Sigmoid colon (tissue), 7 donors: ENCODE measurements around the gene NAALADL2. TPM values are rescaled to one million over a fixed set of nuclear protein-coding genes. Genes with fewer than 3 reads are reported as not detected.

Experiments used
- DNase-seq: peaks from one replicate; pipeline ENCODE4 v3.0.0-alpha.2; 2019
- H3K27ac ChIP-seq, 4 donors: fragments of 200-600 bp; sonication (generic); one replicate each; pipeline ENCODE4 v1.5.1; 2016 to 2019; ENCODE audit warnings: mild to moderate bottlenecking in 1 of 4
- H3K27me3 ChIP-seq, 3 donors: fragments of 200-600 bp; sonication (generic); one replicate each; pipeline ENCODE4 v1.5.1; 2019; ENCODE audit warnings: mild to moderate bottlenecking in 1 of 3
- H3K36me3 ChIP-seq, 4 donors: fragments of 200-600 bp; sonication (generic); one replicate each; pipeline ENCODE4 v1.5.1; 2016 to 2019
- H3K4me1 ChIP-seq, 4 donors: fragments of 200-600 bp; sonication (generic); one replicate each; pipeline ENCODE4 v1.5.1; 2017 to 2019
- H3K4me3 ChIP-seq, 4 donors: fragments of 200-600 bp; sonication (generic); one replicate each; pipeline ENCODE4 v1.5.1; 2017 to 2019; ENCODE audit warnings: mild to moderate bottlenecking in 2 of 4, moderate library complexity in 1 of 4
- H3K9me3 ChIP-seq, 4 donors: fragments of 200-600 bp in 3 of 4; sonication (generic) in 3 of 4; one replicate each; pipeline versions ENCODE4 v1.5.1 to v1.6.1; 2013 to 2019
- EP300 ChIP-seq, 4 donors: sonication (generic); formaldehyde crosslinking; IDR thresholded peaks; one replicate each; pipeline ENCODE4 v1.6.1; 2017; ENCODE audit warnings: antibody characterized with exemption in 4 of 4
- POLR2A ChIP-seq, 2 donors: fragments of 450-650 bp; IDR thresholded peaks; one replicate each; pipeline ENCODE4 v1.6.1; 2016; ENCODE audit warnings: antibody characterized with exemption in 2 of 2, mild to moderate bottlenecking in 2 of 2, moderate library complexity in 2 of 2
- POLR2AphosphoS5 ChIP-seq, 4 donors: sonication (generic); formaldehyde crosslinking; IDR thresholded peaks; one replicate each; pipeline ENCODE4 v1.6.1; 2017; ENCODE audit warnings: antibody characterized with exemption in 4 of 4
- WGBS, 2 donors: extraction: QIAGEN DNeasy Blood & Tissue Kit; methylation state at CpG; one replicate each; pipeline ENCODE4 v1.1.7; 2013; 5-methylcytosine and 5-hydroxymethylcytosine counted together
- intact Hi-C: fragments of 100-400 bp; cut with DNase I; formaldehyde crosslinking; loops from one replicate; pipeline ENCODE4 v1.15.1; 2023
- polyA plus RNA-seq, 3 donors: library from polyadenylated mRNA; stranded (reverse); fragments of 200-250 nt; gene quantifications; one replicate each; pipeline ENCODE4 v1.2.3, GENCODE V29; 2013
- total RNA-seq, 4 donors: library from RNA; depleted of rRNA; stranded (reverse); fragments of >200 nt; gene quantifications; one replicate each; pipeline ENCODE4 v1.1.0, GENCODE V29; 2016
- TF ChIP-seq, protein P1 (sequence below), 4 experiments: fragments of 450-650 bp in 3 of 4; fragments of 200-600 bp in 1 of 4; IDR thresholded peaks; one replicate each; pipeline ENCODE4 v1.5.1; 2016 to 2019; ENCODE audit warnings: antibody characterized with exemption in 4 of 4, mild to moderate bottlenecking in 3 of 4, moderate library complexity in 2 of 4
- donor health status: healthy with polysubstance abuse.
- donor health status: Bipolar disorder and iron deficiency.
- donor health status: healthy.

NAALADL2 gene
- total and polyA plus RNA-seq, 7 donors = 0.46 to 18.5 (median 6.0) TPM

DNA sequence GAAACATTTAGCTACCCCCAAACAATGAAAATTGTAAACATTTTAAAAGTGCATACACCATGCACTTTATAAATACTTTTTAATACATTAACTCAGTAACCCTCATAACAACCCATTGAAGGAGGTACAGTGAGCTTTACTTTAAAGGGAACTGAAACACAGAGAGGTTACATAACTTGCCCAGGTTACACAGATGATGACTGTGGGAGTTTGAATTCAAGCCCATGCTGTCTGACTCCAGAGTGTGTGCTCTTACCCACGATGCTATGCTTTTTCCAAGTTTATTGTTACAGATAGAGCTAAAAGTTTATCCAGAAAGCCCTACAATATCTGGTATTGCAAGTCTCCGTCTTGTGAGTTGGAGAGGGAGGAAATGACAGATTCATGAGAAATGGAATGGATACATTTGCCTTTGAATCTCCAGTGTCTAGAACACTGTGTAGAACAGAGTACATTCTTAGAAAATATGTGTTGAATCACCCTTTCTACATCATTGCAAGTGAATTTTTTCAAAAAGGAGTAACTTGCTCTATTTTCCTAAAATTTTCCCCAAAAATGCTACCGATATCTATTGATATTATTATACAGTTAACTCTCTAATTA is 428.3 kb downstream of the NAALADL2 start:
- DNase-seq = no peak
- H3K36me3 ChIP-seq = no peaks in the 10 kb centered on the region
- H3K4me1 ChIP-seq = no peaks in the 10 kb centered on the region
- TF ChIP-seq POLR2A (IDR thresholded peaks at IDR 0.05) (no peak), POLR2AphosphoS5 (IDR thresholded peaks at IDR 0.05) (no peak), EP300 (IDR thresholded peaks at IDR 0.05) (no peak)
- TF ChIP-seq, protein P1, sequence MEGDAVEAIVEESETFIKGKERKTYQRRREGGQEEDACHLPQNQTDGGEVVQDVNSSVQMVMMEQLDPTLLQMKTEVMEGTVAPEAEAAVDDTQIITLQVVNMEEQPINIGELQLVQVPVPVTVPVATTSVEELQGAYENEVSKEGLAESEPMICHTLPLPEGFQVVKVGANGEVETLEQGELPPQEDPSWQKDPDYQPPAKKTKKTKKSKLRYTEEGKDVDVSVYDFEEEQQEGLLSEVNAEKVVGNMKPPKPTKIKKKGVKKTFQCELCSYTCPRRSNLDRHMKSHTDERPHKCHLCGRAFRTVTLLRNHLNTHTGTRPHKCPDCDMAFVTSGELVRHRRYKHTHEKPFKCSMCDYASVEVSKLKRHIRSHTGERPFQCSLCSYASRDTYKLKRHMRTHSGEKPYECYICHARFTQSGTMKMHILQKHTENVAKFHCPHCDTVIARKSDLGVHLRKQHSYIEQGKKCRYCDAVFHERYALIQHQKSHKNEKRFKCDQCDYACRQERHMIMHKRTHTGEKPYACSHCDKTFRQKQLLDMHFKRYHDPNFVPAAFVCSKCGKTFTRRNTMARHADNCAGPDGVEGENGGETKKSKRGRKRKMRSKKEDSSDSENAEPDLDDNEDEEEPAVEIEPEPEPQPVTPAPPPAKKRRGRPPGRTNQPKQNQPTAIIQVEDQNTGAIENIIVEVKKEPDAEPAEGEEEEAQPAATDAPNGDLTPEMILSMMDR (IDR thresholded peaks at IDR 0.05) = no peak
- whole genome bisulfite sequencing, 2 donors = 84 to 89% methylated on average over 3 of the region's 3 CpGs
- no peak overlapping the region for H3K27ac ChIP-seq
- no peak overlapping the region for H3K4me3 ChIP-seq
- no peaks in the 10 kb centered on the region for H3K9me3 ChIP-seq
- intact Hi-C loops = no loop called here
- no peaks in the 10 kb centered on the region for H3K27me3 ChIP-seq

DNA sequence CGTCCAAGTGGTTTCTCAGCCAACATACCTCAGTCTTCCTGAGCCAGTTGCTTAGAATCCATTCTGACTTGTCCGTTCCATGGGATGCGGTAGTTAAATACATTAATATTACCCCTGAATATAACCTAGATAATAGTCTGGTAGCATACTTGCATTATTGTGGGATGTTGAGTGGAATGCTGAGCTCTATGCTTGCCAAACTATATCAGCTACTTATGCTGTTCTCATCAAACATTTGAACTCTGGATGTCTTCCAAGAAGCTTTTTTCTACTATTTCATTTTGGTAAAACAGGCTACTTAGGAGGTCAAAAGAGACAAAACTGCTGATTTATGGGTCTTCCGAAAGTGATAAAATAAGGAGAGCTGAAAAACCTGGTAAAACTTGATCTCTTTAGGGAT is 429.5 kb downstream of the NAALADL2 start:
- H3K36me3 ChIP-seq = no peaks in the 10 kb centered on the region
- 94 to 97% methylated on average over 4 of the region's 4 CpGs for WGBS, 2 donors
- H3K4me1 ChIP-seq = no peaks in the 10 kb centered on the region
- H3K27ac ChIP-seq = no peak overlapping the region
- no peaks in the 10 kb centered on the region for H3K9me3 ChIP-seq
- no peak overlapping the region for H3K4me3 ChIP-seq
- TF ChIP-seq, protein P1 (IDR thresholded peaks at IDR 0.05) = no peak
- TF ChIP-seq POLR2AphosphoS5 (IDR thresholded peaks at IDR 0.05) = no peak
- no peak for TF ChIP-seq EP300 (IDR thresholded peaks at IDR 0.05)
- TF ChIP-seq POLR2A (IDR thresholded peaks at IDR 0.05) = no peak
- H3K27me3 ChIP-seq = no peaks in the 10 kb centered on the region
- intact Hi-C loops = no loop called here
- DNase-seq = no peak

DNA sequence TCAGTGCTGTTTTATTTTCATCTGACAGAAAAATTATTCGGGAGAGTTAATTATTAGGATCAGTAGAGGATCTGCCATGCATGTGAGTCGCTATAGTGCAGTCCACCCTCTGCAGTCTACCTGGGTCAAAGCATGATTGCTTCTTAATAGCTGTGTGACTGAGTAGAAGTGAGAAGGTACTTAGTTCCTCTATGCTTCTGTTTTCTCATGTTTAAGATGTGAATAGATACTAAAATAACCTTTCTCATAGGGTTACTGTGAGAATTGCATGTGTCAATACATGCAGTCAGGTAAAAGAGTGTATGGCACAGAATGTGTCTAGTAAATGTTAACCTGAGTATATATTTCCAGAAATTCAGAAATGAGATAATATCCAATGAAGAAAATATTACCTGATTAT is 435.7 kb downstream of the NAALADL2 start:
- TF ChIP-seq, protein P1 (IDR thresholded peaks at IDR 0.05) = no peak
- no peak for TF ChIP-seq EP300 (IDR thresholded peaks at IDR 0.05)
- TF ChIP-seq POLR2AphosphoS5 (IDR thresholded peaks at IDR 0.05) = no peak
- no peak for TF ChIP-seq POLR2A (IDR thresholded peaks at IDR 0.05)
- Histone ChIP-seq H3K36me3 (no peaks in the 10 kb centered on the region), H3K27me3 (no peaks in the 10 kb centered on the region), H3K4me3 (no peak overlapping the region), H3K27ac (no peak overlapping the region), H3K9me3 (peaks cover 0 to 3% (median 0%) of the 10 kb centered on the region in 4 donors), H3K4me1 (no peaks in the 10 kb centered on the region)
- intact Hi-C loops = no loop called here
- DNase-seq = no peak
- WGBS, 2 donors = 45 to 95% methylated on average over 2 of the region's 2 CpGs

DNA sequence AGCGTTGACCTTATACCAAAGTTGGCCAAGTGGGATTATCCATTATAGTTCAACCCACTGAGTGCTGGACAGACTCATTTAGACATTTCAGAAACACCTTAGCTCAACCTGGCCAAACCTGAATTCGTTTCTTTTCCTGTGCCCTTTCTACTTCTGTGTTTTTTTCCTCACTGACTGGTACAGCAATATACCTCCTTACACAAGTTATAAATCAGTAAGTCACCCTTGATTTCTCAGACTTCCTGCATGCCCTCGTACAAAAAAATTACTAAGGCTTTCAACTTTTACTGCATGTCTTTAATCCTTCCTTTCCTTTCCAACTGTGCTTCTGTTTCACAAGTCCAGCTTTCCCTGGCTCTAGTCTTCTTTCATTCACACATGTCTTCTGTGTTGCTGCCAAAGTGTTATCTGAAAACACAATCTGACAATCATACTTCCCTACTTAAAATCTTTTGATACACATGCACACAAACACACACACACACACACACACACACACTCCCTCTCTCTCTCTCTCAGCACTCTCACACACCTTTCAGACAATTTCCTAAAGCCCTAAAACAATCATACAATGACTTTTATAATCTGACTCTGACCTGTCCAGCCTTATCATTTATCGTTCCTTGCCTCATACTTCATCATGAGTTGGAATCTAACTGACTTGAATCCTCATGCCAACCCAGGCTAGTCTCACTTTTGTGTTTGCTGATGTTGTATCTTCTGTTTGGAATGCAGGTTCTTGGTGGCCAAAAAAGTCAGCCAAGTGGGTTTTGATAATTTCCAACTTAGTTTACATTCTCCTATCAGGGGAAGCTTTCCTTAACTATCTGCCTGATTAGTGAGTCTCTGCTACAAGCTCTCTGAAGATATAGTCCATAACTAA is 436.4 kb downstream of the NAALADL2 start:
- no peaks in the 10 kb centered on the region for H3K4me1 ChIP-seq
- H3K4me3 ChIP-seq = no peak overlapping the region
- no peaks in the 10 kb centered on the region for H3K36me3 ChIP-seq
- DNase-seq = no peak
- WGBS, 2 donors = 31 to 46% methylated on average over 4 of the region's 4 CpGs
- intact Hi-C loops = no loop called here
- H3K9me3 ChIP-seq = peaks cover 0 to 3% (median 0%) of the 10 kb centered on the region in 4 donors
- TF ChIP-seq EP300 (IDR thresholded peaks at IDR 0.05) (no peak), POLR2AphosphoS5 (IDR thresholded peaks at IDR 0.05) (no peak), POLR2A (IDR thresholded peaks at IDR 0.05) (no peak)
- TF ChIP-seq, protein P1 (IDR thresholded peaks at IDR 0.05) = no peak
- no peak overlapping the region for H3K27ac ChIP-seq
- H3K27me3 ChIP-seq = no peaks in the 10 kb centered on the region
